Retinal pigment epithelial cell (primary cell): Measurements from ENCODE around the gene MYBBP1A.
A peak's percentile ranks its signal among the peaks of the same experiment; 100 is the strongest.

ENCODE experiments used
- DNase-seq: peaks from one replicate; pipeline ENCODE4 v3.0.0-alpha.2; 2010; ENCODE audit warnings: low read depth
- H3K4me3 ChIP-seq: 2 replicates; pipeline ENCODE4 v1.5.1; 2011; ENCODE audit warnings: mild to moderate bottlenecking, low read length, control low read depth, moderate library complexity
- TF ChIP-seq, protein P1 (sequence below): conservative IDR thresholded peaks from 2 replicates; pipeline ENCODE4 v1.5.1; 2011; ENCODE audit warnings: low read depth, low read length, control low read depth, inconsistent platforms

Gene MYBBP1A

DNA sequence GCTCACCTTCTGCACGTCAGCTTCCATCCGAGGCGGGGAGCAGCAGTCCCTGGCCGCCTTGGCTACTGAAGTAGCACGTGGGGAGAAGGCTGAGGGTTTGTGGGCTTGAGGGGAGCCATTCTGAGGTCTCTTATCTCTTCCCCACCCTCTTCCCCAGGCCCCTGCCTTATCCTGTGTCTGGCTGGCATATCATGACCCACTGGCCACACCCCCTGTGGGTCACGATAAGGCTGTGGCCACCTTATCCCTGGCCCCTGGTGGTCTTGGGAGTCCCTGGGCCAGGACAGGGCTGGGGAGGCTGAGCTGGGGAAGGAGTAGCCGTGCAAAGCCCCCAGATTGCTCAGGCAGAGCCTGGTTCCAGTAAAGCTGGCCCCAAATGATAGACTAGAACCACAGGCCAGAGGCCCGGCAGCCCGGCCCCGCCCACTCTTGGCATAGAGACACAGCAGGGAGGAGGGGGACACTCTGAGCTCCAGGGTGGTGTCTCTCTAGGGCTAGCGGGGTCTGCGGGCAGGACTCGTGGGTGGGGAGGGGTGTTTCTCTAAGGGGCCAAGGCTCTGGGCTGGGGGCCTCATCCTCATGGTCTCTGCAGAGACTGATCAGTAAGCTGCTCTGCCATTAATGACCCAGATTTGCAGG, 48.9 kb downstream of the MYBBP1A start:
- TF ChIP-seq, protein P1, sequence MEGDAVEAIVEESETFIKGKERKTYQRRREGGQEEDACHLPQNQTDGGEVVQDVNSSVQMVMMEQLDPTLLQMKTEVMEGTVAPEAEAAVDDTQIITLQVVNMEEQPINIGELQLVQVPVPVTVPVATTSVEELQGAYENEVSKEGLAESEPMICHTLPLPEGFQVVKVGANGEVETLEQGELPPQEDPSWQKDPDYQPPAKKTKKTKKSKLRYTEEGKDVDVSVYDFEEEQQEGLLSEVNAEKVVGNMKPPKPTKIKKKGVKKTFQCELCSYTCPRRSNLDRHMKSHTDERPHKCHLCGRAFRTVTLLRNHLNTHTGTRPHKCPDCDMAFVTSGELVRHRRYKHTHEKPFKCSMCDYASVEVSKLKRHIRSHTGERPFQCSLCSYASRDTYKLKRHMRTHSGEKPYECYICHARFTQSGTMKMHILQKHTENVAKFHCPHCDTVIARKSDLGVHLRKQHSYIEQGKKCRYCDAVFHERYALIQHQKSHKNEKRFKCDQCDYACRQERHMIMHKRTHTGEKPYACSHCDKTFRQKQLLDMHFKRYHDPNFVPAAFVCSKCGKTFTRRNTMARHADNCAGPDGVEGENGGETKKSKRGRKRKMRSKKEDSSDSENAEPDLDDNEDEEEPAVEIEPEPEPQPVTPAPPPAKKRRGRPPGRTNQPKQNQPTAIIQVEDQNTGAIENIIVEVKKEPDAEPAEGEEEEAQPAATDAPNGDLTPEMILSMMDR = no peak
- DNase-seq = no peak
- H3K4me3 ChIP-seq = no peak overlapping the region

DNA sequence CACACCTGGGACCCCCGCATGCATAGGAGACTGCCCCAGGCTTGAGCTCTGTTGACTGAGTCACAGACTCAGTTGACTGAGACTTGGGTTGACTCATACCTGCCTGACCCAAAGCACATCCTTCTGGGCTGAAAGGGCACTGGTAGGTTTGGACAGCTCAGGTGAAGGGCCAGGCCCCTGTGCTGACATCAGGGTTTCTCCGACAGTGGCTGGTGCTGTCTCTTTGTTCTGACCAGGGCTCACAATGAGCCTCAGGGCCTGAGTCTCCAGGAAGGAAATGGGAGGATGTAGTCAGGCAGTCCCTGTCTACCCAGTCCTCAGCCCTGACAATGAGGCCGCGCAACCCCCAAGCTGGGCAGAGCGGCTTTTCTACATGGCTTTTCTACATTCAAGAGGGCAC, 50.0 kb downstream of the MYBBP1A start:
- H3K4me3 ChIP-seq = no peak overlapping the region
- TF ChIP-seq, protein P1 = no peak
- no peak for DNase-seq

DNA sequence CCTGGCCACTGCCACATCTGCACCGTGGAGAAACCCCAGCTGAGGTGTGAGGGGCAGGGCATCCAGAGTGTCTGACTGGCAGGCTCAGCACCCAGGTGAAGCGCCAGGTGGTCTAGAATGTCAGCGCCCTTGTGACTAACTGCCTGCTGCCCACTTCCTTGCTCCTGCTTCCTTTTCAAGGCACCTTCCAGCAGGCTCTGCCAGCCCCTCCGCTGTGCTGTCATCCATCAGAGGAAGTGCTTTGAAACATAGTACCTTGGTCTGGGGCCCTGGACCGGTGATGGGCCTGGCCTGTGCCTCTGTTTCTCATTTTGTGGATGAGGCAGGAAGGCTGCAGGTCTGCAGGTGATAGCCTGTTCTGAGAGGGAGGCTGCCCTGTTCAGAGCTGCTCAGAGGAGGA, 51.0 kb downstream of the MYBBP1A start:
- TF ChIP-seq, protein P1 = no peak
- no peak for DNase-seq
- no peak overlapping the region for H3K4me3 ChIP-seq

DNA sequence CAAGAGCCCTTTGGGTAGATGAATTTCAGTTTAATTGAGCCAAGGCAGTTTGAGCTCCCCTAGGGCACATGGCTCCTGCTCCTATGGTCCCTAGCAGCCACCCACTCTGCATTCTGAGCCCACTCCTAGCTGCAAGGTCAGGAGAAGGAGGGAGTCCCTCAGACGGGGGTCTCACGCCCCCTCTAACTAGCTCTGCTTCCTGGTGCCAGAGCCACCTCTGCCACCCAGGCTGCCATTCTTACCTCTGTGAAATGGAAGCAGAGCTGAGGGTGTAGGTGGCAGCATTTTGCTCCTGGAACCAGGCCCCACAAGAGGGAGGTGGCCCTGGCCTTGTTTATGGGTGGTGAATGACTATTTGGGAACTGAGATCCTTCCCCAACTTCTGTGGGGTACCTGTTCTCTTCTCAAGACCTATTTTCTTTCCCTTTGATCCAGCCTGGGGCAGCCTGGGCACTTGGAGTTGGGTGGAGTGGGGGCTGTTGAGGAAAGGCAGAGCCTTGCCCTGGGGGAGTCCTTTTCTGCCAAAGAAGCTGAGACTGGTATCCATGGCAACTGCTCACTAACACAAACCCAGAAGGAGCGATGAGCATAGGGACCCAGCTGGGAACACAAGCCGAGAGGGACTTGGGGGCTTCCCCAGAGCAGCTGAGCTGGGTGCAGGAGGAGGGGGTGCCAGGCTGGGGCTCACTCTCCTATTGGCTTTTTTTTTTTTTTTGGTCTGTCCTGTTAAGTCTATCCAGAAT, 51.7 kb downstream of the MYBBP1A start:
- no peak overlapping the region for H3K4me3 ChIP-seq

GRCh38 chr17:4502466-4503154, 52.6 kb downstream of the MYBBP1A start:
- no peak for DNase-seq
- TF ChIP-seq, protein P1 = no peak
- no peak overlapping the region for H3K4me3 ChIP-seq

More for the DNA sequence above, 51.7 kb downstream of the MYBBP1A start:
- no peak for DNase-seq
- TF ChIP-seq, protein P1 = no peak

- no peak for DNase-seq
- peak overlapping the region; percentile 91 for H3K4me3 ChIP-seq
- TF ChIP-seq, protein P1 = peak; percentile 9
Observed at GRCh38 chr17:4501295-4501949, 53.8 kb downstream of the MYBBP1A start.
